Measurements from ENCODE around the gene ENOX1. TPM values are rescaled to one million over a fixed set of nuclear protein-coding genes. Genes with fewer than 3 reads are reported as not detected.

The ENOX1 gene
- total and polyA plus RNA-seq, 9 of the 15 experiments (the other 6 are each of a cell fraction or from before 2014, with no cell fraction given): not detected

DNA sequence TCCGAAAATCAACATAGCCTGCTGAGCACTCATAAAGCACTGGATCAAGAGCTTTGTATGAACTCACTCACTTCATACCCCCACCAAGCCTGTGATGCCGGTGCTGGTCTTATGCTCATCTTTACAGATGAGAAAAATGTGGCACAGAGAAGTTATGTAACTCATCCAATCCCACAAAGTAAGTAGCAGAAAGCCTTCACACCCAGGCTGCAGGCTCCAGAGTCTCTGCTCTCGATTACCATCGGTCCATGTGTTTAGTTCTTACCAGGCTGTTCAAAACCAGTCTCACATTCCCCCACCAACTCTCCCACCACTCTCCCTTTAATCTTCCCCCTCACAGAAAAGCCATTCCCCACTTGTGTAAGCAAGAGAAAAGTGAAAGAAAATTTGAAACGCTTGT is 487.4 kb downstream of the ENOX1 start:
- Histone ChIP-seq H3K9me1 (ENCODE audit: control insufficient read depth, insufficient read depth, low read length) (no peaks in the 10 kb centered on the region), H3K27ac (ENCODE audit: extremely low read depth, low read depth, low read length) (no peak overlapping the region), H4K20me1 (replicated peaks; ENCODE audit: control insufficient read depth, insufficient read depth, low read length) (no peaks in the 10 kb centered on the region), H3K4me1 (replicated peaks in 1 of 2; ENCODE audit: control insufficient read depth in 2 of 2, insufficient read depth in 2 of 2, low read length in 2 of 2) (no peaks in the 10 kb centered on the region), H3K27me3 (ENCODE audit: control insufficient read depth in 2 of 2, insufficient read depth in 2 of 2, low read length in 2 of 2) (no peaks in the 10 kb centered on the region; a peak in 1 of 5 replicates), H2AFZ (ENCODE audit: low read depth, low read length) (no peak overlapping the region), H3K9me3 (replicated peaks; ENCODE audit: control insufficient read depth, insufficient read depth, low read depth, low read length) (no peaks in the 10 kb centered on the region), H3K4me3 (no peak overlapping the region), H3K9ac (ENCODE audit: insufficient read depth in 1 of 2, low read depth in 2 of 2, low read length in 2 of 2) (no peak overlapping the region), H3K36me3 (ENCODE audit: control insufficient read depth, insufficient read depth, low read length) (no peaks in the 10 kb centered on the region), H3K4me2 (ENCODE audit: insufficient read depth, low read length) (no peak overlapping the region), H3K79me2 (ENCODE audit: control insufficient read depth, insufficient read depth, low read length) (no peaks in the 10 kb centered on the region)
- ChIA-PET CTCF (ENCODE audit: low intra/inter-chr PET ratio) (no interaction called here), POLR2A (interaction anchor here (0.5 kb wide), 1 partner anchor 309 kb away, joined by 3 read pairs; no protein-coding TSS in a partner anchor)
- no TSS peak for BruUV-seq (replicated peaks)
- WGBS (ENCODE audit: insufficient coverage, low coverage, missing lambda C conversion rate): 0% methylated on average over 4 of the region's 5 CpGs
- FAIRE-seq: no peak
- intact Hi-C loops (cut with micrococcal nuclease) (no loop called here), in situ Hi-C loops (cut with MboI) (no loop called here)
- TF ChIP-seq ZNF780A (CRISPR knock-in tag; IDR thresholded peaks at IDR 0.05): no peak
- no peak for TF ChIP-seq E2F4 (CRISPR knock-in tag; IDR thresholded peaks at IDR 0.05; ENCODE audit: low read depth)
- ATAC-seq: no peak
- DNase-seq (ENCODE audit: extremely low read depth in 1 of 4, low spot score in 3 of 4): no peak

- Histone ChIP-seq H3K4me2 (ENCODE audit: insufficient read depth, low read length) (no peak overlapping the region), H2AFZ (ENCODE audit: low read depth, low read length) (no peak overlapping the region), H3K36me3 (ENCODE audit: control insufficient read depth, insufficient read depth, low read length) (no peaks in the 10 kb centered on the region), H3K79me2 (ENCODE audit: control insufficient read depth, insufficient read depth, low read length) (no peaks in the 10 kb centered on the region), H3K4me3 (no peak overlapping the region), H3K4me1 (replicated peaks in 1 of 2; ENCODE audit: control insufficient read depth in 2 of 2, insufficient read depth in 2 of 2, low read length in 2 of 2) (no peaks in the 10 kb centered on the region), H3K9me3 (replicated peaks; ENCODE audit: control insufficient read depth, insufficient read depth, low read depth, low read length) (no peaks in the 10 kb centered on the region), H3K27me3 (ENCODE audit: control insufficient read depth in 2 of 2, insufficient read depth in 2 of 2, low read length in 2 of 2) (no peaks in the 10 kb centered on the region; a peak in 1 of 5 replicates), H4K20me1 (replicated peaks; ENCODE audit: control insufficient read depth, insufficient read depth, low read length) (no peaks in the 10 kb centered on the region), H3K27ac (ENCODE audit: extremely low read depth, low read depth, low read length) (no peak overlapping the region), H3K9ac (ENCODE audit: insufficient read depth in 1 of 2, low read depth in 2 of 2, low read length in 2 of 2) (no peak overlapping the region), H3K9me1 (ENCODE audit: control insufficient read depth, insufficient read depth, low read length) (no peaks in the 10 kb centered on the region)
- ATAC-seq (no peak), DNase-seq (ENCODE audit: extremely low read depth in 1 of 4, low spot score in 3 of 4) (no peak), FAIRE-seq (no peak)
- in situ Hi-C loops (cut with MboI) (no loop called here), intact Hi-C loops (cut with micrococcal nuclease) (no loop called here)
- ChIA-PET CTCF (ENCODE audit: low intra/inter-chr PET ratio) (no interaction called here), POLR2A (interaction anchor here (0.5 kb wide), 1 partner anchor 309 kb away, joined by 3 read pairs; no protein-coding TSS in a partner anchor)
- BruUV-seq (replicated peaks): no TSS peak
- WGBS (ENCODE audit: insufficient coverage, low coverage, missing lambda C conversion rate): 0% methylated on average over 1 of the region's 2 CpGs
- TF ChIP-seq RBM14 (IDR thresholded peaks at IDR 0.05; ENCODE audit: borderline replicate concordance, insufficient read depth, low read depth, low read length) (no peak), CUX1 (CRISPR knock-in tag; IDR thresholded peaks at IDR 0.05) (no peak), SAFB2 (IDR thresholded peaks at IDR 0.05; ENCODE audit: borderline replicate concordance, low read depth, low read length, severe bottlenecking) (no peak), ZNF24 (IDR thresholded peaks at IDR 0.05) (no peak), IFI16 (CRISPR knock-in tag; IDR thresholded peaks at IDR 0.05) (no peak), DNMT1 (IDR thresholded peaks at IDR 0.05) (no peak)
Observed at GRCh38 chr13:43298816-43299215, 488.0 kb downstream of the ENOX1 start.
